Measurements from ENCODE around the gene GPRC5B. TPM values are rescaled to one million over a fixed set of nuclear protein-coding genes. Genes with fewer than 3 reads are reported as not detected.

The GPRC5B gene, protein sequence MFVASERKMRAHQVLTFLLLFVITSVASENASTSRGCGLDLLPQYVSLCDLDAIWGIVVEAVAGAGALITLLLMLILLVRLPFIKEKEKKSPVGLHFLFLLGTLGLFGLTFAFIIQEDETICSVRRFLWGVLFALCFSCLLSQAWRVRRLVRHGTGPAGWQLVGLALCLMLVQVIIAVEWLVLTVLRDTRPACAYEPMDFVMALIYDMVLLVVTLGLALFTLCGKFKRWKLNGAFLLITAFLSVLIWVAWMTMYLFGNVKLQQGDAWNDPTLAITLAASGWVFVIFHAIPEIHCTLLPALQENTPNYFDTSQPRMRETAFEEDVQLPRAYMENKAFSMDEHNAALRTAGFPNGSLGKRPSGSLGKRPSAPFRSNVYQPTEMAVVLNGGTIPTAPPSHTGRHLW
- 25.7 to 30.8 TPM (median 27.8 TPM) in 5 replicates for total RNA-seq (2022; extraction: Qiagen RNA extraction; ENCODE audit: low read depth)

DNA sequence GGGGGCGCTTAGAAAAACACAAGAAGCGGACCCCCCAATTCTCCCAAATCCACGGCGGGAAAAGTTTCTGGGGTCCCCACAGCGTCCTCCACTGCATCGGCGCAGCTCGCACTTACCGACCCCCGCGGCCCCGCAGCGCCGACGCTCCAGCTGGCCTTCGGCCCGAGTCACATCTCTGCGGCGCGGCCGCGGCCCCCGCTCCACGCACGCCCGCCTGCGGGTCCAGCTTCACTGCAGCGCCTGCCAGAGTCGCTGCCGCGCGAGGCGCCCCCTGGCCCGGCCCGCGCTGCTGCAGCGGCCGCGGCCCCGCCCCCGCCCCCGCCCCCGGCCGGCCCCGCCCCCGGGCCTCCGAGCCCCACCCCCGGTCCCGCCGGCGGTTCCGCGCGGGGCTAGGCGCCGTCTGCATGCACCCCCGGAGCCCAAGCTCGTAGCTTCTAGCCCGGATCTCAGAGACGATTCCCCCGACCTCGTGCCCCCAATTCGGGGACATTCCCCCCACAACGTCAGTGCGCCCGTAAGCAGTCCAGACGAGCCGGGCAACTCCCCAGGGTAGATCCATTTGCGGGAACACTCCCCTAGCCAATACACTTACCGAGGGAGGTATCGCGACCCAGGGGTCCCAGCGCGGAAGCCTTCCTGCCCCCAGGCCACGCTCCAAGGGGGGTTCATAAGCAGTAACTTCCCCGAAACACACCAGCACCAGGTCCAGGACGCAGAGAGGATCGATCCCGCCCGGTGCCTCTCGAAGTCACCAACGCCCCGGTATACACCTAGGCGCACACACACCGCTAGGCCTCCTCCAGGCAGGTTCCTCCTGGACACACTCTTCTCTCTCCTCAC lies at the start of gene GPRC5B:
Gene GPRC5B (minus strand): TSS at position 238 of the 840 bp plus-strand sequence. CDS start 12,003 bp downstream, outside the sequence.

Other genes starting within 250 kb of the GPRC5B start
- 35.8 to 47.9 TPM (median 41.2 TPM) in 5 replicates for gene KNOP1, start 166.6 kb downstream of the GPRC5B start, total RNA-seq (2022; extraction: Qiagen RNA extraction; ENCODE audit: low read depth)
- gene IQCK, start 166.6 kb downstream of the GPRC5B start, total RNA-seq (2022; extraction: Qiagen RNA extraction; ENCODE audit: low read depth) = 7.0 to 11.0 TPM (median 9.3 TPM) in 5 replicates
- gene GPR139, start 189.0 kb upstream of the GPRC5B start, total RNA-seq (2022; extraction: Qiagen RNA extraction; ENCODE audit: low read depth) = not detected in 5 replicates

Data from A549 treated with CpdA at 1 μM for 4 hours (cell line).